Measurements from ENCODE around the gene ULK3. TPM values are rescaled to one million over a fixed set of nuclear protein-coding genes. Genes with fewer than 3 reads are reported as not detected.

ULK3 gene
- total and polyA plus RNA-seq, 12 donors, result 21.3 to 56.3 (median 24.7) TPM

DNA sequence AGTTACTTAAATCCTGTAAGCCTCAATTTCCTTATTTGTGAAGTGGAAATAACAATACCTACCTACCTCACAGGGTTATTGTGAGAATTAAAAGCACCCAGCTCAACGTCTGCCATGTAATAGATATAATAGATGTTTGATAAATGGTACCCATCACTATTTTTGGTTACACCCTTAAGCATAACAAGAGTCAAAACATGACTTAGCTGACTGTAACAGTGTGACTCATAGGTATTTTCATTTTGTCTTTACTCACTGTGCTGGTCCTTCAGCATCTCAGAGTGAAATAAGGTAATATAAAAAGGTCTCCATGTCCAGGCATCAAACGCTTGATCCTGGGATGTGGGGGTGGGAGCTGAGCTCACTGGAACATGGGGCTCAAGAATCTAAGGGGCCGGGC, 13.5 kb downstream of the ULK3 start:
- no peak overlapping the region for H3K4me3 ChIP-seq

DNA sequence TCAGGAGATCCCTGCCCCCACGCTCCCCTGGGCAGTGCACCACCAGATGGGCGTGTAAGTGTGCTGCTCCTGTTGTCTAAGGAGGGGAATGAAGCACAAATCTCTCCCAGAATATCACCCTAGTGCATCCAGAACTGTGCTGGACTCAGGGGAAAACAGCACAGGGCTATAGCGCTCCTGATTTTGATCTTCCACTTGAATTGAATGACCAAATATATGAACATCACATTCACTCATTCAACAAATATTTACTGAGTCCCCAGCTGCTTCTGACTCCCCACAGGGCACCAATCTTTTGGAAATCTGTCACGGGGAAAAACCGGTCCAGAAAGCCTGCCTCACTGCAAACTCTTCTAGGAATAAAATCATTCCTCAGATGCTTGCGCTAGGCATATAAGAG, 14.1 kb downstream of the ULK3 start:
- TF ChIP-seq, protein P1, sequence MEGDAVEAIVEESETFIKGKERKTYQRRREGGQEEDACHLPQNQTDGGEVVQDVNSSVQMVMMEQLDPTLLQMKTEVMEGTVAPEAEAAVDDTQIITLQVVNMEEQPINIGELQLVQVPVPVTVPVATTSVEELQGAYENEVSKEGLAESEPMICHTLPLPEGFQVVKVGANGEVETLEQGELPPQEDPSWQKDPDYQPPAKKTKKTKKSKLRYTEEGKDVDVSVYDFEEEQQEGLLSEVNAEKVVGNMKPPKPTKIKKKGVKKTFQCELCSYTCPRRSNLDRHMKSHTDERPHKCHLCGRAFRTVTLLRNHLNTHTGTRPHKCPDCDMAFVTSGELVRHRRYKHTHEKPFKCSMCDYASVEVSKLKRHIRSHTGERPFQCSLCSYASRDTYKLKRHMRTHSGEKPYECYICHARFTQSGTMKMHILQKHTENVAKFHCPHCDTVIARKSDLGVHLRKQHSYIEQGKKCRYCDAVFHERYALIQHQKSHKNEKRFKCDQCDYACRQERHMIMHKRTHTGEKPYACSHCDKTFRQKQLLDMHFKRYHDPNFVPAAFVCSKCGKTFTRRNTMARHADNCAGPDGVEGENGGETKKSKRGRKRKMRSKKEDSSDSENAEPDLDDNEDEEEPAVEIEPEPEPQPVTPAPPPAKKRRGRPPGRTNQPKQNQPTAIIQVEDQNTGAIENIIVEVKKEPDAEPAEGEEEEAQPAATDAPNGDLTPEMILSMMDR (IDR thresholded peaks at IDR 0.05), result no peak
- H3K27me3 ChIP-seq, result peaks cover 0 to 35% (median 27%) of the 10 kb centered on the region in 7 donors
- ATAC-seq, result no peak

More for the DNA sequence above, 13.5 kb downstream of the ULK3 start:
- peaks cover 0 to 35% (median 27%) of the 10 kb centered on the region in 7 donors for H3K27me3 ChIP-seq
- intact Hi-C loops (cut with DNase I), result no loop called here
- no peaks in the 10 kb centered on the region for H3K9me3 ChIP-seq
- ATAC-seq (no peak), DNase-seq (no peak)
- 53 to 76% methylated on average over 3 of the region's 3 CpGs for WGBS, 2 donors
- no peak overlapping the region for H3K27ac ChIP-seq
- H3K4me1 ChIP-seq, result peaks cover 0 to 23% (median 8%) of the 10 kb centered on the region in 9 donors
- TF ChIP-seq, protein P1 (IDR thresholded peaks at IDR 0.05), result no peak
- no peaks in the 10 kb centered on the region for H3K36me3 ChIP-seq

DNA sequence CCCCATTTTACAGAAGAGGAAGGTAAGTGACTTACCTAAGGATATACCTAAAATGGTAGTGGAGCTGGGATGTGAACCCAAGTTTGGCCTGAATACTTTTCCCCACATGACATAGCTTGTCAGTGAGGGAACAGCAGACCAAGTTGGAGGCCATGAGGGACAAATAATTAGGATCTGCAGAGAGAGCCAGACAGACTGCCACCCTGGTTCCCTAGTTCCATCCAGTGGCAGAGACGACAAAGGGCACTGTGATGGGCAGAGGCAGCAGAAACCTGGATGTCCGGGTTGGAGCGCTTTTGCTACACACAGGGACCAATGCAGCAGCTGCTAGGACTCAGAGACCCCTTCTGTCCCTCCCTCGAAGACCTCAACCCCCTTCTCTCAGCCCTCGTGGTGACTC, 15.3 kb downstream of the ULK3 start:
- ATAC-seq, result no peak
- WGBS, 2 donors, result 46 to 61% methylated on average over 5 of the region's 5 CpGs
- TF ChIP-seq, protein P1 (IDR thresholded peaks at IDR 0.05), result no peak
- intact Hi-C loops (cut with DNase I), result no loop called here
- no peak overlapping the region for H3K27ac ChIP-seq
- H3K9me3 ChIP-seq, result no peaks in the 10 kb centered on the region
- no peak for DNase-seq
- peaks cover 0 to 23% (median 8%) of the 10 kb centered on the region in 9 donors for H3K4me1 ChIP-seq
- no peaks in the 10 kb centered on the region for H3K36me3 ChIP-seq
- peaks cover 0 to 35% (median 28%) of the 10 kb centered on the region in 7 donors for H3K27me3 ChIP-seq
- no peak overlapping the region for H3K4me3 ChIP-seq

More for the DNA sequence above, 14.1 kb downstream of the ULK3 start:
- DNase-seq, result no peak
- no peaks in the 10 kb centered on the region for H3K36me3 ChIP-seq
- WGBS, 2 donors, result 71 to 73% methylated on average over 6 of the region's 6 CpGs
- H3K27ac ChIP-seq, result no peak overlapping the region
- H3K4me1 ChIP-seq, result peaks cover 0 to 23% (median 8%) of the 10 kb centered on the region in 9 donors
- intact Hi-C loops (cut with DNase I), result no loop called here
- H3K9me3 ChIP-seq, result no peaks in the 10 kb centered on the region
- no peak overlapping the region for H3K4me3 ChIP-seq

DNA sequence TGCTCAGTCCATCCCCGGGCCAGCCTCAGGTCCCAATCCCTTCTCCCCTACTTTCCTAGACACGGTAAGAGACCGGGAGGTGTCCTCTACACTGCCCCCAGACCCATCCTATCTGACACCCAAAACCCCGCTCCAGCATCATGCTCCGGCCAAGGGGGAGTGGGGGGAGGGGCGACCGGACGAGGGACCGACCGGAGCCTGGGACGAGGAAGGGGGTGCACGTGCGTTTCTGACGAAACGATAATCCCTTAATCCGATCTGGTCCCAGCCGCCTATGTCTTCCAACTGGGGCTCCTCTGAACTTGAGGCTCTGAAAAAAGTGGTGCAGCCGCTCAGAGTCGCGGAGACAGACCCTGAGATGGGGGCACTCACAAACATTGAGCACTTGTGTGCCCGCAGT, 16.0 kb downstream of the ULK3 start:
- ATAC-seq (no peak), DNase-seq (no peak)
- H3K27me3 ChIP-seq, result peaks cover 0 to 35% (median 28%) of the 10 kb centered on the region in 7 donors
- no peaks in the 10 kb centered on the region for H3K36me3 ChIP-seq
- H3K4me3 ChIP-seq, result no peak overlapping the region
- H3K9me3 ChIP-seq, result no peaks in the 10 kb centered on the region
- WGBS, 2 donors, result 21 to 22% methylated on average over 21 of the region's 21 CpGs
- TF ChIP-seq, protein P1 (IDR thresholded peaks at IDR 0.05), result no peak
- intact Hi-C loops (cut with DNase I), result no loop called here
- peaks cover 0 to 18% (median 8%) of the 10 kb centered on the region in 9 donors for H3K4me1 ChIP-seq
- no peak overlapping the region for H3K27ac ChIP-seq

Measured in heart right ventricle (tissue), 16 donors.